MM.1S (cell line): ENCODE measurements around the gene KRT32.

Source experiments
- DNase-seq: peaks from one replicate; pipeline ENCODE4 v3.0.0-alpha.2; 2015
- H2AFZ ChIP-seq: fragments of 300-600 bp; sonication (generic); 2 replicates; pipeline ENCODE4 v1.6.0; 2016; ENCODE audit warnings: antibody characterized with exemption, low read length
- H3F3A ChIP-seq: fragments of 300-600 bp; sonication (generic); 2 replicates; pipeline ENCODE4 v1.6.1; 2016; ENCODE audit warnings: mild to moderate bottlenecking, antibody characterized with exemption, low read length, moderate library complexity, mixed read lengths; ENCODE audit not compliant: insufficient read depth
- H3K27ac ChIP-seq: fragments of 300-600 bp; sonication (generic); 2 replicates; pipeline ENCODE4 v1.5.1; 2016; ENCODE audit warnings: mild to moderate bottlenecking, low read length
- H3K27me3 ChIP-seq: fragments of 300-600 bp; sonication (generic); replicated peaks from 2 replicates; pipeline ENCODE4 v1.6.0; 2016; ENCODE audit warnings: low read length; ENCODE audit not compliant: insufficient read depth
- H3K36me3 ChIP-seq: fragments of 300-600 bp; sonication (generic); replicated peaks from 2 replicates; pipeline ENCODE4 v1.6.1; 2016; ENCODE audit warnings: mild to moderate bottlenecking, low read length, mixed read lengths; ENCODE audit not compliant: insufficient read depth
- H3K4me1 ChIP-seq: fragments of 300-600 bp; sonication (generic); 2 replicates; pipeline ENCODE4 v1.6.1; 2016; ENCODE audit warnings: low read length, mixed read lengths
- H3K4me2 ChIP-seq: fragments of 300-600 bp; sonication (generic); 2 replicates; pipeline ENCODE4 v1.6.0; 2016; ENCODE audit warnings: low read depth, low read length
- H3K4me3 ChIP-seq: fragments of 300-600 bp; sonication (generic); 2 replicates; pipeline ENCODE4 v1.5.1; 2016; ENCODE audit warnings: low read length, mixed read lengths
- H3K79me2 ChIP-seq: fragments of 300-600 bp; sonication (generic); 2 replicates; pipeline ENCODE4 v1.6.1; 2016; ENCODE audit warnings: mixed run types, low read length, mixed read lengths
- H3K9ac ChIP-seq: fragments of 300-600 bp; sonication (generic); 2 replicates; pipeline ENCODE4 v1.6.1; 2016; ENCODE audit warnings: low read length, mixed read lengths
- H3K9me2 ChIP-seq: fragments of 300-600 bp; sonication (generic); replicated peaks from 2 replicates; pipeline ENCODE4 v1.6.1; 2016; ENCODE audit warnings: mild to moderate bottlenecking, low read length, mixed read lengths; ENCODE audit not compliant: insufficient read depth
- H3K9me3 ChIP-seq: fragments of 300-600 bp; sonication (generic); replicated peaks from 2 replicates; pipeline ENCODE4 v1.6.1; 2016; ENCODE audit warnings: mild to moderate bottlenecking, low read length, mixed read lengths; ENCODE audit not compliant: insufficient read depth
- H4K20me1 ChIP-seq: fragments of 300-600 bp; sonication (generic); 2 replicates; pipeline ENCODE4 v1.6.1; 2016; ENCODE audit warnings: mild to moderate bottlenecking, low read length, moderate library complexity, mixed read lengths; ENCODE audit not compliant: insufficient read depth
- EZH2 ChIP-seq: fragments of 300-600 bp; sonication (generic); optimal IDR thresholded peaks from 2 replicates; pipeline ENCODE3; 2017; ENCODE audit warnings: low read depth, mild to moderate bottlenecking, antibody characterized with exemption, low read length, mixed read lengths
- EZH2phosphoT487 ChIP-seq: fragments of 300-600 bp; sonication (generic); IDR thresholded peaks from 2 replicates; pipeline ENCODE4 v1.6.1; 2018; ENCODE audit warnings: antibody characterized with exemption, low read length
- TF ChIP-seq, protein P1 (sequence below): fragments of 300-600 bp; sonication (generic); IDR thresholded peaks from 2 replicates; pipeline ENCODE4 v1.5.1; 2016; ENCODE audit warnings: antibody characterized with exemption, low read length, mixed read lengths

Gene KRT32

DNA sequence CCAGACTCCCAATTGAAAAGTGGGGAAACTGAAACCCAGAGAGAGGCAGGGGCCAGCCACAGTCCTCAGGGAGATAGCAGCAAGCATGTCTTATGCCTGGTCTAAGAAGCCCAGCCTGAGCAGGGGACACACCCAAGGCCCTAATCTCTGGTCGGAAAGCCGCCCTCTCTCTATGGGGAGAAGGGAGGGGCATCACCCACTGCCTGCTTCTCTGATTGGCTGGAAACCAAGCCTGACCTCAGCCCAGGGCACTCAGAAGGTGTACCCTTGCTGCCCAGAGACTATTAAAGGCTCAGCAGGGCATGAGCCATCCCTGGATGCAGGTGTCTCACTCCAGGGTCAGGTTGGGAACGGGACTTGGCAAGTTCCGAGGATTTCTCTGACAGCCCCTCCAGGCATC, 43.9 kb upstream of the KRT32 start:
- H3K27me3 ChIP-seq = no peaks in the 10 kb centered on the region
- H3F3A ChIP-seq = no peaks in the 10 kb centered on the region
- DNase-seq = no peak

DNA sequence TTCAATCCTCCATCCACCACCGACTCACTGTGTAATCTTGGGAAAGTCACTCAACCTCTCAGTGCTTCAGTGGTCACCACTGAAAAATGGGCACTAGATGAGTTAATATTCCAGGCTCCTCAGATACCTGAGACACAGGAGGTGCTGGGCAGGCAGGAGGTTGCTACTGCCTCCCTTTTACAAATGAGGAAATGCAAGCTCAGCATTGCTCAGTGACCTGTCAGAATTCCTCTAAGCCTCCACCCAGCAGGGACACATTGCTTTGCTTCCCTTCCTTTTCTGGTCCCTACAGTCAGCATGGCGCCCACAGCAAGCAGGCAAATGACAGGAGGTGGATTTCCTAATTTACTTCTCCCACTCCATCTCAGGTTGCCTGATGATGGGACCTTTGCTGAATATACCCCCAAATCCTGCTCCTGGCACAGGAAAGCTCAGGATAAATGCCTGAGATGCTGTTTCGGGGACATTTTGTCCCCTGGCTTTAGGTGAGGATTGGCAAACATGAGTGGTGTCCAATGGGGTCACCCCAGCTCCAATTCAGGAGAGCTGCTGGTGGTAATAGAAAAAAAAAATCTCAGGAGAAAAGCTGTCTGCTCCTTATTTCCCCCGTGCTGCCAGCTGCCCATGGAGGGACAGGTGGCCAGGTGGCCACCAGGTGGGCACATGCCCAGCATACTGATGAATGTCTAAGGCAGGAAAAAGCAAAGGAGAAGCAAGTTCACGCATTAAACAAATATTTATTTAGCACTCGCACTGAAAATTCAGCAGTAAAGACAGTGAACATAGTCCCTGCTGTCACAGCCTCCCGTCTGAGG, 43.3 kb upstream of the KRT32 start:
- no peak overlapping the region for H3K4me2 ChIP-seq

More for the DNA sequence above, 43.9 kb upstream of the KRT32 start:
- Histone ChIP-seq H3K4me1 (no peaks in the 10 kb centered on the region; the same call in 1 of the 2 replicates), H3K4me3 (no peak overlapping the region), H3K36me3 (no peaks in the 10 kb centered on the region), H3K27ac (no peak overlapping the region), H3K9me3 (no peaks in the 10 kb centered on the region), H3K4me2 (no peak overlapping the region), H3K9ac (no peak overlapping the region), H4K20me1 (no peaks in the 10 kb centered on the region), H3K79me2 (no peaks in the 10 kb centered on the region), H3K9me2 (no peaks in the 10 kb centered on the region), H2AFZ (no peak overlapping the region)
- TF ChIP-seq, protein P1, sequence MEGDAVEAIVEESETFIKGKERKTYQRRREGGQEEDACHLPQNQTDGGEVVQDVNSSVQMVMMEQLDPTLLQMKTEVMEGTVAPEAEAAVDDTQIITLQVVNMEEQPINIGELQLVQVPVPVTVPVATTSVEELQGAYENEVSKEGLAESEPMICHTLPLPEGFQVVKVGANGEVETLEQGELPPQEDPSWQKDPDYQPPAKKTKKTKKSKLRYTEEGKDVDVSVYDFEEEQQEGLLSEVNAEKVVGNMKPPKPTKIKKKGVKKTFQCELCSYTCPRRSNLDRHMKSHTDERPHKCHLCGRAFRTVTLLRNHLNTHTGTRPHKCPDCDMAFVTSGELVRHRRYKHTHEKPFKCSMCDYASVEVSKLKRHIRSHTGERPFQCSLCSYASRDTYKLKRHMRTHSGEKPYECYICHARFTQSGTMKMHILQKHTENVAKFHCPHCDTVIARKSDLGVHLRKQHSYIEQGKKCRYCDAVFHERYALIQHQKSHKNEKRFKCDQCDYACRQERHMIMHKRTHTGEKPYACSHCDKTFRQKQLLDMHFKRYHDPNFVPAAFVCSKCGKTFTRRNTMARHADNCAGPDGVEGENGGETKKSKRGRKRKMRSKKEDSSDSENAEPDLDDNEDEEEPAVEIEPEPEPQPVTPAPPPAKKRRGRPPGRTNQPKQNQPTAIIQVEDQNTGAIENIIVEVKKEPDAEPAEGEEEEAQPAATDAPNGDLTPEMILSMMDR = no peak
- no peak for TF ChIP-seq EZH2
- TF ChIP-seq EZH2phosphoT487 = no peak

DNA sequence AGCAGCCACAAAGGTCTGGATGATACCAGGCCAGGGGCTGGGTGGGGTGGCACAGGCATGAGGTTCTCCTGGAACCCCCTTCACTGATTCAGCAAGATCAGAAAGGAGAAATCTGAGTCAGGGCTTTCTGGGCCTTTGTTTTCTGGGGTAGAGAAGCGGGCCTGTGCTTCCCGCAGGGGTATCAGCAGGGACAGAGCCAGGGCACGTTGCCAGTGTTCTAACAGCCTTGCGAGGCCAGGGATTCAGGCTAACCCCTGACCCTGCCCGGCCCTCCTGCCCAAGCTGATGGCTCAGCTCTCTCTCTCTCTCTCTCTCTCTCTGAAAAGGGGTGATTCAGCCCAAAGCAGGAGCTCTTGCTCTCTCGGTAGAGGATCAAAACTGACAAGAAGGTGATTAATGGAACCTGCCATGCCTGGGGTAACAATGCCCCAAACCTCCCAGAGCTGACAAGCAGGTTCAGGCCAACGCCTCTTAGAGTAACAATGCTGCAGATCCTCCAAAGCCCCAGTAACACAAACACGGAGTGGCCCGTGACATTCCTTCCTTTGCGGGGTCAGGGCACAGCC, 40.2 kb upstream of the KRT32 start:
- Histone ChIP-seq H3K27me3 (no peaks in the 10 kb centered on the region), H3K4me1 (no peaks in the 10 kb centered on the region; the same call in 1 of the 2 replicates)
- DNase-seq = no peak

More for the DNA sequence above, 43.3 kb upstream of the KRT32 start:
- Histone ChIP-seq H3F3A (no peaks in the 10 kb centered on the region), H3K9ac (no peak overlapping the region), H4K20me1 (no peaks in the 10 kb centered on the region), H3K4me3 (no peak overlapping the region), H3K9me2 (no peaks in the 10 kb centered on the region), H2AFZ (no peak overlapping the region), H3K9me3 (no peaks in the 10 kb centered on the region), H3K79me2 (no peaks in the 10 kb centered on the region), H3K27ac (no peak overlapping the region), H3K36me3 (no peaks in the 10 kb centered on the region), H3K27me3 (no peaks in the 10 kb centered on the region), H3K4me1 (no peaks in the 10 kb centered on the region; the same call in 1 of the 2 replicates)
- no peak for TF ChIP-seq EZH2
- TF ChIP-seq EZH2phosphoT487 = no peak
- TF ChIP-seq, protein P1 = no peak
- no peak for DNase-seq

More for the DNA sequence above, 40.2 kb upstream of the KRT32 start:
- TF ChIP-seq, protein P1 = no peak
- no peak for TF ChIP-seq EZH2
- TF ChIP-seq EZH2phosphoT487 = no peak
- Histone ChIP-seq H3F3A (no peaks in the 10 kb centered on the region), H3K9me3 (no peaks in the 10 kb centered on the region), H3K27ac (no peak overlapping the region), H3K9me2 (no peaks in the 10 kb centered on the region), H3K4me3 (no peak overlapping the region), H3K79me2 (no peaks in the 10 kb centered on the region), H3K9ac (no peak overlapping the region), H2AFZ (no peak overlapping the region), H3K36me3 (no peaks in the 10 kb centered on the region), H4K20me1 (no peaks in the 10 kb centered on the region), H3K4me2 (no peak overlapping the region)
